ENCODE data around the gene BHMT2. TPM values are rescaled to one million over a fixed set of nuclear protein-coding genes. Genes with fewer than 3 reads are reported as not detected.

Gene BHMT2
- total and polyA plus RNA-seq, 2 of the 4 experiments (the other 2 are of a cell fraction): 0.36 to 0.60 TPM

DNA sequence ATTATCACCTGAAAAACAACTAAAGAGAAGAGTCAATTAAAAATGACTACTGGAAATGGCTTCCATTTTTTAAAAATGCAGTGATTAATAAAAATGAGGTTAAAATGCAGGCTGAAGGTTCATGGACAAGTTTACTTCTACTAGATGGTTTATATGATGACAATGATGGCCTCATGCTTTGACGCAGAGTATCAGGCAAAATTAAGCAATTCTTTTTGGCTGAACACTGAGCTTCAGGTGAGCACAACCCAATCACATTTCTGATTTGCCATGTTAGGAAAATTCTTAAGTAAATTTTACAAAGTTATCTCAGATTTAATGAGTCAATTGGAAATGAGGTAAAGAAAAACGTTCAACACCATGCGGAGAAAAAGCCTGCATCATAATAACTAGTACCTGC is 22.4 kb upstream of the BHMT2 start:
- Histone ChIP-seq H3K9me1 (ENCODE audit: insufficient read depth, low read length) (no peaks in the 10 kb centered on the region), H3K79me1 (ENCODE audit: low read depth in 1 of 2, low read length in 2 of 2) (no peaks in the 10 kb centered on the region), H2AK9ac (replicated peaks; ENCODE audit: low read depth, low read length, poor library complexity) (no peak overlapping the region), H3K9ac (ENCODE audit: low read depth, low read length) (no peak overlapping the region), H3K14ac (replicated peaks; ENCODE audit: low read depth, low read length) (no peak overlapping the region), H3K18ac (ENCODE audit: low read depth, low read length) (no peak overlapping the region), H3K4ac (ENCODE audit: low read depth, low read length) (no peak overlapping the region), H3K4me2 (ENCODE audit: low read depth, low read length) (no peak overlapping the region), H3K4me3 (ENCODE audit: insufficient read depth, low read depth, low read length) (no peak overlapping the region), H3K36me3 (ENCODE audit: control insufficient read depth, insufficient read depth, low read length) (no peaks in the 10 kb centered on the region), H2BK120ac (ENCODE audit: low read depth, low read length) (no peak overlapping the region), H3K9me3 (ENCODE audit: control insufficient read depth, insufficient read depth, low read length) (no peaks in the 10 kb centered on the region; the same call in 1 of the 2 replicates), H2AFZ (replicated peaks; ENCODE audit: low read length, poor library complexity) (no peak overlapping the region), H3K27me3 (ENCODE audit: control insufficient read depth, insufficient read depth, low read length) (peaks cover 22% of the 10 kb centered on the region), H3K23ac (ENCODE audit: low read depth, low read length) (no peak overlapping the region), H3K56ac (ENCODE audit: extremely low read depth, insufficient read depth, low read length) (no peak overlapping the region), H2BK5ac (ENCODE audit: low read depth, low read length, poor library complexity, severe bottlenecking) (no peak overlapping the region), H3K27ac (ENCODE audit: insufficient read depth, low read length) (no peak overlapping the region), H2BK15ac (ENCODE audit: low read depth, low read length) (no peak overlapping the region), H3K4me1 (ENCODE audit: control insufficient read depth, insufficient read depth, low read length) (no peaks in the 10 kb centered on the region), H4K91ac (ENCODE audit: insufficient read depth, low read depth, low read length) (no peak overlapping the region), H4K5ac (ENCODE audit: low read depth, low read length) (no peak overlapping the region), H4K8ac (ENCODE audit: low read depth in 2 of 2, low read length in 2 of 2) (no peak overlapping the region), H2BK20ac (ENCODE audit: low read depth, low read length) (no peak overlapping the region), H4K20me1 (ENCODE audit: insufficient read depth, low read length) (no peaks in the 10 kb centered on the region), H2AK5ac (ENCODE audit: low read depth, low read length) (no peak overlapping the region)
- 80% methylated on average over 1 of the region's 3 CpGs; no CpG with 5 or more reads in 1 of the 2 experiments for WGBS, 2 experiments (ENCODE audit: extremely low coverage in 2 of 2, insufficient read length in 1 of 2)
- CTCF ChIA-PET: interaction anchor here (0.5 to 0.9 kb wide), 2 partner anchors 12 to 86 kb away, joined by 3 read pairs; no protein-coding TSS in a partner anchor
- BruUV-seq (replicated peaks): no TSS peak
- dilution Hi-C loops (cut with HindIII; ENCODE audit: low sequenced_read_pairs, unreplicated experiment): no loop called here
- ATAC-seq (ENCODE audit: low read depth) (no peak), DNase-seq (no peak)
- no peak for TF ChIP-seq ELK1 (IDR thresholded peaks at IDR 0.05; ENCODE audit: borderline replicate concordance, low read depth, low read length)
- TF ChIP-seq, protein P1, sequence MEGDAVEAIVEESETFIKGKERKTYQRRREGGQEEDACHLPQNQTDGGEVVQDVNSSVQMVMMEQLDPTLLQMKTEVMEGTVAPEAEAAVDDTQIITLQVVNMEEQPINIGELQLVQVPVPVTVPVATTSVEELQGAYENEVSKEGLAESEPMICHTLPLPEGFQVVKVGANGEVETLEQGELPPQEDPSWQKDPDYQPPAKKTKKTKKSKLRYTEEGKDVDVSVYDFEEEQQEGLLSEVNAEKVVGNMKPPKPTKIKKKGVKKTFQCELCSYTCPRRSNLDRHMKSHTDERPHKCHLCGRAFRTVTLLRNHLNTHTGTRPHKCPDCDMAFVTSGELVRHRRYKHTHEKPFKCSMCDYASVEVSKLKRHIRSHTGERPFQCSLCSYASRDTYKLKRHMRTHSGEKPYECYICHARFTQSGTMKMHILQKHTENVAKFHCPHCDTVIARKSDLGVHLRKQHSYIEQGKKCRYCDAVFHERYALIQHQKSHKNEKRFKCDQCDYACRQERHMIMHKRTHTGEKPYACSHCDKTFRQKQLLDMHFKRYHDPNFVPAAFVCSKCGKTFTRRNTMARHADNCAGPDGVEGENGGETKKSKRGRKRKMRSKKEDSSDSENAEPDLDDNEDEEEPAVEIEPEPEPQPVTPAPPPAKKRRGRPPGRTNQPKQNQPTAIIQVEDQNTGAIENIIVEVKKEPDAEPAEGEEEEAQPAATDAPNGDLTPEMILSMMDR (conservative IDR thresholded peaks at IDR 0.05; ENCODE audit: low read depth, low read length): no peak
- no peak for TF ChIP-seq SMC3 (IDR thresholded peaks at IDR 0.05; ENCODE audit: low read depth, low read length)
- TF ChIP-seq RCOR1 (IDR thresholded peaks at IDR 0.05; ENCODE audit: insufficient replicate concordance, low read length): no peak
- no peak for TF ChIP-seq MAZ (IDR thresholded peaks at IDR 0.05; ENCODE audit: borderline replicate concordance, low read depth, low read length)
- no peak for TF ChIP-seq POLR2A (IDR thresholded peaks at IDR 0.05; ENCODE audit: low read depth, low read length)
- TF ChIP-seq BHLHE40 (IDR thresholded peaks at IDR 0.05; ENCODE audit: low read depth, low read length): no peak
- TF ChIP-seq RFX5 (IDR thresholded peaks at IDR 0.05; ENCODE audit: low read depth, low read length): no peak
- TF ChIP-seq, protein P2, sequence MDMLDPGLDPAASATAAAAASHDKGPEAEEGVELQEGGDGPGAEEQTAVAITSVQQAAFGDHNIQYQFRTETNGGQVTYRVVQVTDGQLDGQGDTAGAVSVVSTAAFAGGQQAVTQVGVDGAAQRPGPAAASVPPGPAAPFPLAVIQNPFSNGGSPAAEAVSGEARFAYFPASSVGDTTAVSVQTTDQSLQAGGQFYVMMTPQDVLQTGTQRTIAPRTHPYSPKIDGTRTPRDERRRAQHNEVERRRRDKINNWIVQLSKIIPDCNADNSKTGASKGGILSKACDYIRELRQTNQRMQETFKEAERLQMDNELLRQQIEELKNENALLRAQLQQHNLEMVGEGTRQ (IDR thresholded peaks at IDR 0.05; ENCODE audit: low read depth, low read length): no peak
- intact Hi-C loops (cut with micrococcal nuclease): no loop called here
- POLR2A ChIA-PET (ENCODE audit: unreplicated experiment): no interaction called here
- in situ Hi-C loops (cut with MboI; ENCODE audit: low sequenced_read_pairs): no loop called here

Measured in IMR-90 (cell line).